Measurements from ENCODE around the gene CHKA. TPM values are rescaled to one million over a fixed set of nuclear protein-coding genes. Genes with fewer than 3 reads are reported as not detected.

CHKA gene
- polyA plus RNA-seq, 1 of the 3 experiments (the other 2 are of a cell fraction), result 12.3 TPM

- H3K9me3 ChIP-seq, result no peaks in the 10 kb centered on the region
- ChIA-PET CTCF (interaction anchor here (0.8 to 1.1 kb wide), 2 partner anchors 63 to 159 kb away, joined by 3 to 4 read pairs; no protein-coding TSS in a partner anchor), POLR2A (no interaction called here)
- H3K27ac ChIP-seq (ENCODE audit: low read depth in 2 of 2, low read length in 1 of 2), result no peak overlapping the region
- H3K4me1 ChIP-seq (ENCODE audit: control insufficient read depth in 1 of 2, insufficient read depth in 2 of 2, low read depth in 1 of 2, low read length in 1 of 2), result peaks cover 0 to 10% of the 10 kb centered on the region in 2 experiments; a peak in 1 of 4 replicates
- H3F3A ChIP-seq (replicated peaks; ENCODE audit: insufficient read depth), result no peaks in the 10 kb centered on the region
- H2AFZ ChIP-seq (ENCODE audit: low read depth), result no peak overlapping the region
- H3K4me2 ChIP-seq, result no peak overlapping the region
- H3K27me3 ChIP-seq (ENCODE audit: insufficient read depth), result no peaks in the 10 kb centered on the region
- no peaks in the 10 kb centered on the region for H4K20me1 ChIP-seq (ENCODE audit: insufficient read depth)
- H3K36me3 ChIP-seq (replicated peaks in 1 of 2; ENCODE audit: control insufficient read depth in 1 of 2, insufficient read depth in 2 of 2, low read length in 1 of 2), result no peaks in the 10 kb centered on the region
- no peaks in the 10 kb centered on the region for H3K9me2 ChIP-seq
- H3K4me3 ChIP-seq (ENCODE audit: low read depth in 2 of 2, low read length in 1 of 2), result no peak overlapping the region
- TF ChIP-seq POLR2AphosphoS5 (IDR thresholded peaks at IDR 0.05; ENCODE audit: low read depth, low read length), result no peak
- TF ChIP-seq GATA2 (CRISPR knock-in tag; IDR thresholded peaks at IDR 0.05), result no peak
- TF ChIP-seq RCOR1 (IDR thresholded peaks at IDR 0.05; ENCODE audit: low read length), result no peak
- no peak for TF ChIP-seq EZH2phosphoT487 (IDR thresholded peaks at IDR 0.05; ENCODE audit: borderline replicate concordance, low read depth)
- no peak for TF ChIP-seq JUND (IDR thresholded peaks at IDR 0.05)
- no peak for TF ChIP-seq FOXM1 (IDR thresholded peaks at IDR 0.05; ENCODE audit: low read depth)
- TF ChIP-seq MEF2A (IDR thresholded peaks at IDR 0.05; ENCODE audit: borderline replicate concordance, low read depth), result no peak
- TF ChIP-seq PBX3 (IDR thresholded peaks at IDR 0.05), result no peak
- no peak for TF ChIP-seq REST (IDR thresholded peaks at IDR 0.05; ENCODE audit: low read depth, low read length)
- no peak for TF ChIP-seq USF1 (IDR thresholded peaks at IDR 0.05; ENCODE audit: borderline replicate concordance, low read depth)
- H3K79me2 ChIP-seq (ENCODE audit: insufficient read depth), result no peaks in the 10 kb centered on the region
- no peak for DNase-seq
- WGBS (ENCODE audit: low lambda C conversion rate), result 91% methylated on average over 5 of the region's 18 CpGs
- no peak overlapping the region for H3K9ac ChIP-seq
Measured at GRCh38 chr11:68050371-68050841, 70.8 kb downstream of the CHKA start.

Data from SK-N-SH (cell line).